Smooth muscle cell (in vitro differentiated cells): Measurements from ENCODE around the gene RANBP3. TPM values are rescaled to one million over a fixed set of nuclear protein-coding genes. Genes with fewer than 3 reads are reported as not detected.
A peak's percentile ranks its signal among the peaks of the same experiment; 100 is the strongest.

Experiments
- DNase-seq: peaks from one replicate; lab custom pipeline; 2025; ENCODE audit not compliant: unreplicated experiment; lab: John Stamatoyannopoulos, UW
- H2AFZ ChIP-seq: fragments of 200-600 bp; sonication (generic); 2 replicates; pipeline ENCODE4 v1.6.0; 2016; ENCODE audit warnings: antibody characterized with exemption, low read depth, mild to moderate bottlenecking
- H3F3A ChIP-seq: fragments of 200-600 bp; sonication (generic); 2 replicates; pipeline ENCODE4 v1.6.0; 2017; ENCODE audit warnings: antibody characterized with exemption, low read depth
- H3K27ac ChIP-seq: fragments of 200-600 bp; sonication (generic); 2 replicates; pipeline ENCODE4 v1.5.1; 2016; ENCODE audit warnings: low read depth, mild to moderate bottlenecking
- H3K27me3 ChIP-seq: fragments of 200-600 bp; sonication (generic); 2 replicates; pipeline ENCODE4 v1.6.1; 2016; ENCODE audit warnings: low read depth, mild to moderate bottlenecking
- H3K36me3 ChIP-seq: fragments of 200-600 bp; sonication (generic); 2 replicates; pipeline ENCODE4 v1.5.1; 2016; ENCODE audit warnings: low read depth
- H3K4me1 ChIP-seq: fragments of 200-600 bp; sonication (generic); 2 replicates; pipeline ENCODE4 v1.5.1; 2016; ENCODE audit warnings: low read depth
- H3K4me2 ChIP-seq: fragments of 200-600 bp; sonication (generic); 2 replicates; pipeline ENCODE4 v1.6.0; 2016; ENCODE audit warnings: mild to moderate bottlenecking
- H3K4me3 ChIP-seq: fragments of 200-600 bp; sonication (generic); 2 replicates; pipeline ENCODE4 v1.5.1; 2016; ENCODE audit warnings: mild to moderate bottlenecking
- H3K79me2 ChIP-seq: fragments of 200-600 bp; sonication (generic); 2 replicates; pipeline ENCODE4 v1.6.0; 2016; ENCODE audit warnings: low read depth, mild to moderate bottlenecking
- H3K9ac ChIP-seq: fragments of 200-600 bp; sonication (generic); 2 replicates; pipeline ENCODE4 v1.6.0; 2016; ENCODE audit warnings: low read depth
- H3K9me3 ChIP-seq: fragments of 200-600 bp; sonication (generic); replicated peaks from 2 replicates; pipeline ENCODE4 v1.5.1; 2016; ENCODE audit warnings: low read depth
- H4K20me1 ChIP-seq: fragments of 200-600 bp; sonication (generic); 2 replicates; pipeline ENCODE4 v1.6.0; 2016; ENCODE audit warnings: low read depth
- CTCF ChIP-seq: fragments of 200-600 bp; sonication (generic); IDR thresholded peaks from 2 replicates; pipeline ENCODE4 v1.5.1; 2017; ENCODE audit warnings: borderline replicate concordance, mild to moderate bottlenecking, antibody characterized with exemption; ENCODE audit not compliant: insufficient read depth, poor library complexity, severe bottlenecking
- WGBS: methylation state at CpG from one replicate; pipeline ENCODE4 v1.1.7; 2016; ENCODE audit warnings: low lambda C conversion rate; 5-methylcytosine and 5-hydroxymethylcytosine counted together
- polyA plus RNA-seq: library from polyadenylated mRNA; unstranded; fragments of >200 nt; fragmentation: Nextera tagmentation; extraction: Ambion mirVana; gene quantifications from 2 replicates; pipeline ENCODE4 v1.2.1, GENCODE V29; 2016
- total RNA-seq: library from RNA; depleted of rRNA; stranded (reverse); fragments of >200 nt; gene quantifications from 2 replicates; pipeline ENCODE4 v1.2.3, GENCODE V29; 2014

The RANBP3 gene
- total and polyA plus RNA-seq, 2 experiments from 2014 or later, result 13.4 to 65.8 TPM

GRCh38 chr19:5943623-5944022 is 34.3 kb downstream of the RANBP3 start:
- Histone ChIP-seq H3K9me3 (no peaks in the 10 kb centered on the region), H2AFZ (no peak overlapping the region), H3F3A (peaks cover 20% of the 10 kb centered on the region), H3K4me2 (peak overlapping the region; percentile 73), H4K20me1 (peaks cover 100% of the 10 kb centered on the region), H3K4me1 (peaks cover 26% of the 10 kb centered on the region), H3K27me3 (no peaks in the 10 kb centered on the region), H3K79me2 (peaks cover 51% of the 10 kb centered on the region), H3K27ac (peak overlapping the region; percentile 92), H3K36me3 (no peaks in the 10 kb centered on the region), H3K4me3 (no peak overlapping the region), H3K9ac (peak overlapping the region; percentile 36)
- TF ChIP-seq CTCF, result no peak
- WGBS, result 47% methylated on average over 10 of the region's 10 CpGs
- peak; percentile 10 for DNase-seq

GRCh38 chr19:5943045-5943444 is 34.9 kb downstream of the RANBP3 start:
- no peaks in the 10 kb centered on the region for H3K9me3 ChIP-seq
- peaks cover 21% of the 10 kb centered on the region for H3K4me1 ChIP-seq
- H3K27ac ChIP-seq, result peak overlapping the region; percentile 92
- TF ChIP-seq CTCF, result no peak
- no peak for DNase-seq
- peak overlapping the region; percentile 73 for H3K4me2 ChIP-seq
- peaks cover 57% of the 10 kb centered on the region for H3K79me2 ChIP-seq
- H3K36me3 ChIP-seq, result no peaks in the 10 kb centered on the region
- no peak overlapping the region for H2AFZ ChIP-seq
- no peaks in the 10 kb centered on the region for H3K27me3 ChIP-seq
- no peak overlapping the region for H3K4me3 ChIP-seq
- H3K9ac ChIP-seq, result peak overlapping the region; percentile 36
- H3F3A ChIP-seq, result peaks cover 16% of the 10 kb centered on the region
- peaks cover 100% of the 10 kb centered on the region for H4K20me1 ChIP-seq
- 56% methylated on average over 10 of the region's 10 CpGs for WGBS

- H4K20me1 ChIP-seq, result peaks cover 99% of the 10 kb centered on the region
- no peaks in the 10 kb centered on the region for H3K9me3 ChIP-seq
- H3K4me3 ChIP-seq, result no peak overlapping the region
- no peak overlapping the region for H3K4me2 ChIP-seq
- H3K36me3 ChIP-seq, result no peaks in the 10 kb centered on the region
- H3K9ac ChIP-seq, result no peak overlapping the region
- DNase-seq, result no peak
- peaks cover 12% of the 10 kb centered on the region for H3F3A ChIP-seq
- H3K4me1 ChIP-seq, result peaks cover 12% of the 10 kb centered on the region
- H2AFZ ChIP-seq, result no peak overlapping the region
- peak overlapping the region; percentile 92 for H3K27ac ChIP-seq
- TF ChIP-seq CTCF, result no peak
- H3K79me2 ChIP-seq, result peaks cover 47% of the 10 kb centered on the region
- WGBS, result 100% methylated on average over 11 of the region's 11 CpGs
- no peaks in the 10 kb centered on the region for H3K27me3 ChIP-seq
Observed at GRCh38 chr19:5941673-5942072, 36.3 kb downstream of the RANBP3 start.
